ENCODE measurements around the gene TCEAL2. TPM values are rescaled to one million over a fixed set of nuclear protein-coding genes. Genes with fewer than 3 reads are reported as not detected.
"Not testable (repeated sequence)": the region's sequence is repeated elsewhere in the genome, so short reads cannot be mapped to it uniquely, and the experiment has no call there.

Gene TCEAL2
- 5.4 TPM for total RNA-seq
- long read RNA-seq, partial matches to known transcripts, result 0 of 4 reads
- long read RNA-seq, other reads (novel, unspliced or antisense), result 0 of 4 reads

DNA sequence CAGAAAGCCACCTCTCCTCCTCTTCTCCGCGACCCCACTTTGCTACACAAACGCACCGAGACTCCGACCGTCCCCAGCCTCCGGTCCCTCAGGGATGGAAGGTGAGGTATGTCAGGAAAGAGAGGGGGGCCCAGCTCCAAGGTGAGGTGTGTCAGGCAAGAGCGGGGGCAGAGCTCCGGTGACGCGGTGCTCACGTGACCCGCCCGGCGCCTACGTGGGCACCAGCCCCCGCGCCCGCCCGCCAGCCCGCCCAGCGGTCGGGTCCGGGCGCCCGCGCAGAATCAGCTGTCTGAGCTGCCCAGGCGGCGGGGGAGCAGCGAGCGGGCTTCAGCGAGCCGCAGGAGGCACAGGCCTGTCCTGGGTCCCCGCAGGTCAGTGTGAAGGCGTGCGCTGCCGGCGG, at the start of gene TCEAL2:
TCEAL2 (plus strand) TSS at position 244 of the 400 bp plus-strand sequence. CDS start 1,152 bp downstream, outside the sequence.
- peak within 1 kb of the TSS; percentile 35 for H3K4me3 ChIP-seq
- H3K36me3 ChIP-seq; H3K4me1 ChIP-seq; H3K27ac ChIP-seq; intact Hi-C loops (cut with DNase I); H3K27me3 ChIP-seq; H3K9me3 ChIP-seq: not testable (repeated sequence)
- DNase-seq, result peak; percentile 68
- ATAC-seq, result peak; percentile 86

DNA sequence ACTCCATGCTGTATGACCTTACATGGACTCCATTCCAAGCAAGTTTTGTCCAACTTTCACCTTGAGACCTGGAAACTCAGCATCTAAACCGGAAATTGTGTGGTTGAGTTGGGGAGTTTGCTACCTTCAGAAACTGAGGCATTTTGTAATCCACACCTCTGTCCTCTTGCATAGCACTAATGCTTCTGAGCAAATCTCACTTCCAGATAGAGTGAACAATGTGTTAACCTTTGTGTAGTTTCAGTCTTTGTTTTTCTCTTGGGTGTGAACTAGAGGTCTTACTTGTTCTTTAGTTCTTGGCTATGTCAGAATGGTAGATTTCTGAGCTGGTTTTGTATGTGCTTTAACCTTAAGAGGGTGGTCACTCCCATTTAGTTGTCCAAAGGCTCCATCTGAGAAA, 48.1 kb upstream of the TCEAL2 start:
- H3K4me3 ChIP-seq, result no peak overlapping the region
- H3K27me3 ChIP-seq, result no peaks in the 10 kb centered on the region
- DNase-seq (no peak), ATAC-seq (no peak)
- intact Hi-C loops (cut with DNase I), result no loop called here
- no peaks in the 10 kb centered on the region for H3K4me1 ChIP-seq
- TF ChIP-seq, protein P1, sequence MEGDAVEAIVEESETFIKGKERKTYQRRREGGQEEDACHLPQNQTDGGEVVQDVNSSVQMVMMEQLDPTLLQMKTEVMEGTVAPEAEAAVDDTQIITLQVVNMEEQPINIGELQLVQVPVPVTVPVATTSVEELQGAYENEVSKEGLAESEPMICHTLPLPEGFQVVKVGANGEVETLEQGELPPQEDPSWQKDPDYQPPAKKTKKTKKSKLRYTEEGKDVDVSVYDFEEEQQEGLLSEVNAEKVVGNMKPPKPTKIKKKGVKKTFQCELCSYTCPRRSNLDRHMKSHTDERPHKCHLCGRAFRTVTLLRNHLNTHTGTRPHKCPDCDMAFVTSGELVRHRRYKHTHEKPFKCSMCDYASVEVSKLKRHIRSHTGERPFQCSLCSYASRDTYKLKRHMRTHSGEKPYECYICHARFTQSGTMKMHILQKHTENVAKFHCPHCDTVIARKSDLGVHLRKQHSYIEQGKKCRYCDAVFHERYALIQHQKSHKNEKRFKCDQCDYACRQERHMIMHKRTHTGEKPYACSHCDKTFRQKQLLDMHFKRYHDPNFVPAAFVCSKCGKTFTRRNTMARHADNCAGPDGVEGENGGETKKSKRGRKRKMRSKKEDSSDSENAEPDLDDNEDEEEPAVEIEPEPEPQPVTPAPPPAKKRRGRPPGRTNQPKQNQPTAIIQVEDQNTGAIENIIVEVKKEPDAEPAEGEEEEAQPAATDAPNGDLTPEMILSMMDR (IDR thresholded peaks at IDR 0.05), result no peak
- H3K36me3 ChIP-seq, result no peaks in the 10 kb centered on the region
- no peak overlapping the region for H3K27ac ChIP-seq
- no peaks in the 10 kb centered on the region for H3K9me3 ChIP-seq

DNA sequence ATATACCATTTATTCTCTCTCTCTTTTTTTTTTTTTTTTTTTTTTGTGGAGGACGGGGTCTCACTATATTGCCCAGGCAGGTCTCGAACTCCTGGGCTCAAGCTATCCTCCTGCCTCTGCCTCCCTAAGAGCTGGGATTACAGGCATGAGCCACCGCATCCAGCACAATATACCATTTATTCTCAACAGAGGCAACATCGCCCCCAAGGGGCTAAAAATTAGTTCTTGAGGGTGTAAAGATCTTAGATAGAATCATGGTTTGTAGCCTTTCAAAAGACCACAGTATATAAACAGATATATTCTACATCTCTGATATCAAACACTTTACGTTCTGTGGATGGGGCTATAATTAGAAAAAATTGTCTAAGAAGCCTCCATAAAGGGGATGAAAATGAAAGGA, 39.8 kb upstream of the TCEAL2 start:
- Histone ChIP-seq H3K4me3 (no peak overlapping the region), H3K27me3 (no peaks in the 10 kb centered on the region), H3K27ac (no peak overlapping the region), H3K36me3 (no peaks in the 10 kb centered on the region), H3K4me1 (no peaks in the 10 kb centered on the region), H3K9me3 (no peaks in the 10 kb centered on the region)
- DNase-seq (no peak), ATAC-seq (no peak)
- TF ChIP-seq, protein P1 (IDR thresholded peaks at IDR 0.05), result no peak
- intact Hi-C loops (cut with DNase I), result no loop called here

- no peak for ATAC-seq
- H3K27ac ChIP-seq, result no peak overlapping the region
- DNase-seq, result no peak
- no peak overlapping the region for H3K4me3 ChIP-seq
- H3K9me3 ChIP-seq, result no peaks in the 10 kb centered on the region
- H3K36me3 ChIP-seq, result no peaks in the 10 kb centered on the region
- TF ChIP-seq, protein P1 (IDR thresholded peaks at IDR 0.05), result no peak
- H3K27me3 ChIP-seq, result no peaks in the 10 kb centered on the region
- intact Hi-C loops (cut with DNase I), result no loop called here
- H3K4me1 ChIP-seq, result no peaks in the 10 kb centered on the region
These were observed 12.1 kb upstream of the TCEAL2 start for GRCh38 chrX:102113367-102113766.

DNA sequence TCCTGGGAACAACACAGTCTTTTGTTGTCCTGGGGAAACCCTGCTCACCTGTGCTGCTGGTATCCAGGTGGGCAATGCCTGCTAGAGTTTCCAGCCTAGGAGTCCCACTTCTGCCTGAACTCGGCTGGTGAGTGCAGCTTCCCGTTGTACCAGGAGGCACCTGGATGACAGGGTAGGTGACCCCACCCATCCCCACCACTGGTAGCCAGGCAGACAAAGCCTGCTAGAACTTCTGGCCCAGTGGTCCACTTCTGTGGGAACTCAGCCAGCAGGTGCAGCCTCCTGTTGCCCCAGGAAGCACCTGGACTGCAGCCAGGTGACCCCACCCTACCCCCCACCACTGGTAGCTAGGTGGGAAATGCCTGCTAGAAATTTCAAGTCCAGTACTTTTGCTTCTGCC, 9.7 kb upstream of the TCEAL2 start:
- H3K4me3 ChIP-seq, result no peak overlapping the region
- ATAC-seq, result no peak
- TF ChIP-seq, protein P1 (IDR thresholded peaks at IDR 0.05), result no peak

DNA sequence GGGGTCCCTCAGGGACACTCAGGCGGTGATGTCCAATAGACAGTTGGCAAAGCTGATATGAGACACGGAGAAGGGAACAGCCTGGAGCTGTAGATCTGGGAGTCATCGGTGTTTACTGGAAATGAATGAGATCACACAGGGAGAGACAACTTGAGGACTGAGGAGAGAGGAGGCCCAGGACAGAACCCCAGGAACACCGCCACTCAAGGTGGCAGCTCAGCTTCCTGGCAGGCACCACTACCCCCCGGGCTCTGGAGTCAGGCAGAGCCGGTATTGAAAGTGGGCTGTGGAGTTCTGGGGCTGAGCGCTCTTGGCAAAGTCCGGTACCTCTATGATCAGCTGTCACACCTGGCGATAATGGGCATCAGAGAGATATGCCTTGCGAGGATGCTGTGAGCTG, 465 bp upstream of the TCEAL2 start:
- intact Hi-C loops (cut with DNase I), result not testable (repeated sequence)

More for the DNA sequence above, 9.7 kb upstream of the TCEAL2 start:
- Histone ChIP-seq H3K27ac (no peak overlapping the region), H3K36me3 (no peaks in the 10 kb centered on the region), H3K4me1 (no peaks in the 10 kb centered on the region), H3K9me3 (no peaks in the 10 kb centered on the region), H3K27me3 (no peaks in the 10 kb centered on the region)
- no peak for DNase-seq
- intact Hi-C loops (cut with DNase I), result no loop called here

GRCh38 chrX:102126080-102126818, 770 bp downstream of the TCEAL2 start:
- intact Hi-C loops (cut with DNase I); H3K27ac ChIP-seq; H3K9me3 ChIP-seq; H3K27me3 ChIP-seq; H3K4me3 ChIP-seq; H3K4me1 ChIP-seq; DNase-seq; H3K36me3 ChIP-seq: not testable (repeated sequence)
- ATAC-seq, result peak; percentile 20

More for the DNA sequence above, 465 bp upstream of the TCEAL2 start:
- H3K27ac ChIP-seq, DNase-seq, H3K4me1 ChIP-seq, ATAC-seq, H3K36me3 ChIP-seq, H3K27me3 ChIP-seq, H3K9me3 ChIP-seq: not testable (repeated sequence)
- H3K4me3 ChIP-seq, result peak overlapping the region; percentile 35
